Stimulated activated CD8-positive, alpha-beta memory T cell treated with anti-CD3 and anti-CD28 coated beads, Interleukin-2, amount 100 ng/mL, for 1 hour (primary cell): ENCODE results near the gene BCAS3.

Source experiments
- DNase-seq, 2 donors: peaks; one replicate each; pipeline ENCODE4 v3.0.0-alpha.2; 2020; ENCODE audit warnings: low read depth in 2 of 2

Gene BCAS3

GRCh38 chr17:61362852-61363600, 685.4 kb downstream of the BCAS3 start:
- no peak for DNase-seq

- DNase-seq = no peak
These were observed 686.2 kb downstream of the BCAS3 start for GRCh38 chr17:61363601-61364462.

GRCh38 chr17:61364463-61364846, 686.8 kb downstream of the BCAS3 start:
- no peak for DNase-seq

- no peak for DNase-seq
These were observed 688.5 kb downstream of the BCAS3 start for GRCh38 chr17:61366076-61366714.

GRCh38 chr17:61366715-61367413, 689.2 kb downstream of the BCAS3 start:
- DNase-seq = no peak

- DNase-seq = no peak
These were observed 690.6 kb downstream of the BCAS3 start for GRCh38 chr17:61368049-61368831.

GRCh38 chr17:61368832-61369450, 691.3 kb downstream of the BCAS3 start:
- no peak for DNase-seq

- no peak for DNase-seq
These were observed 692.1 kb downstream of the BCAS3 start for GRCh38 chr17:61369751-61370150.

- no peak for DNase-seq
These were observed 693.5 kb downstream of the BCAS3 start for GRCh38 chr17:61371179-61371578.

- DNase-seq = no peak
These were observed 694.0 kb downstream of the BCAS3 start for GRCh38 chr17:61371606-61372005.

- no peak for DNase-seq
These were observed 694.8 kb downstream of the BCAS3 start for GRCh38 chr17:61372436-61372835.

- no peak for DNase-seq
These were observed 699.5 kb downstream of the BCAS3 start for GRCh38 chr17:61376931-61377838.

GRCh38 chr17:61378658-61379456, 701.2 kb downstream of the BCAS3 start:
- DNase-seq = no peak

GRCh38 chr17:61379457-61380216, 702.0 kb downstream of the BCAS3 start:
- no peak for DNase-seq

- no peak for DNase-seq
These were observed 702.7 kb downstream of the BCAS3 start for GRCh38 chr17:61380217-61380835.

GRCh38 chr17:61380836-61381525, 703.3 kb downstream of the BCAS3 start:
- DNase-seq = no peak

- no peak for DNase-seq
These were observed 703.9 kb downstream of the BCAS3 start for GRCh38 chr17:61381537-61381936.
